ENCODE results near the gene PIGV. TPM values are rescaled to one million over a fixed set of nuclear protein-coding genes. Genes with fewer than 3 reads are reported as not detected.
"Not testable (repeated sequence)": the region's sequence is repeated elsewhere in the genome, so short reads cannot be mapped to it uniquely, and the experiment has no call there.

Gene PIGV
- total RNA-seq, 2 donors from 2014 or later = 13.5 to 22.9 TPM

GRCh38 chr1:26791626-26792025 is 3.9 kb downstream of the PIGV start:
- no peak for TF ChIP-seq CTCF (IDR thresholded peaks at IDR 0.05)
- ATAC-seq (ENCODE audit: insufficient number of reproducible peaks, low FRiP score, low read depth) (no peak), DNase-seq (ENCODE audit: low spot score) (no peak)
- no peak overlapping the region for H3K27ac ChIP-seq
- peaks cover 15% of the 10 kb centered on the region for H3K36me3 ChIP-seq
- no peak overlapping the region for H3K4me3 ChIP-seq
- peaks cover 7 to 14% of the 10 kb centered on the region in 2 donors for H3K4me1 ChIP-seq (ENCODE audit: control insufficient read depth in 1 of 2, low read depth in 2 of 2)
- H3K9me3 ChIP-seq = no peaks in the 10 kb centered on the region
- no peaks in the 10 kb centered on the region for H3K27me3 ChIP-seq (replicated peaks; ENCODE audit: insufficient read depth)

- no peak overlapping the region for H3K27ac ChIP-seq
- H3K36me3 ChIP-seq = peaks cover 18% of the 10 kb centered on the region
- no peak overlapping the region for H3K4me3 ChIP-seq
- no peaks in the 10 kb centered on the region for H3K27me3 ChIP-seq (replicated peaks; ENCODE audit: insufficient read depth)
- H3K9me3 ChIP-seq = no peaks in the 10 kb centered on the region
- peaks cover 0 to 6% of the 10 kb centered on the region in 2 donors for H3K4me1 ChIP-seq (ENCODE audit: control insufficient read depth in 1 of 2, low read depth in 2 of 2)
- DNase-seq (ENCODE audit: low spot score) (no peak), ATAC-seq (ENCODE audit: insufficient number of reproducible peaks, low FRiP score, low read depth) (no peak)
- no peak for TF ChIP-seq CTCF (IDR thresholded peaks at IDR 0.05)
Measured at GRCh38 chr1:26792924-26793323, 5.2 kb downstream of the PIGV start.

- no peak overlapping the region for H3K27ac ChIP-seq
- no peak for DNase-seq (ENCODE audit: low spot score)
- no peak for ATAC-seq (ENCODE audit: insufficient number of reproducible peaks, low FRiP score, low read depth)
- no peaks in the 10 kb centered on the region for H3K9me3 ChIP-seq
- no peak overlapping the region for H3K4me3 ChIP-seq
- no peak for TF ChIP-seq CTCF (IDR thresholded peaks at IDR 0.05)
- peaks cover 0 to 6% of the 10 kb centered on the region in 2 donors for H3K4me1 ChIP-seq (ENCODE audit: control insufficient read depth in 1 of 2, low read depth in 2 of 2)
- H3K36me3 ChIP-seq = peaks cover 18% of the 10 kb centered on the region
- H3K27me3 ChIP-seq (replicated peaks; ENCODE audit: insufficient read depth) = no peaks in the 10 kb centered on the region
Measured at GRCh38 chr1:26794391-26794790, 6.6 kb downstream of the PIGV start.

- no peaks in the 10 kb centered on the region for H3K27me3 ChIP-seq (replicated peaks; ENCODE audit: insufficient read depth)
- DNase-seq (ENCODE audit: low spot score) (no peak), ATAC-seq (ENCODE audit: insufficient number of reproducible peaks, low FRiP score, low read depth) (no peak)
- peaks cover 6 to 18% of the 10 kb centered on the region in 2 donors for H3K4me1 ChIP-seq (ENCODE audit: control insufficient read depth in 1 of 2, low read depth in 2 of 2)
- no peak for TF ChIP-seq CTCF (IDR thresholded peaks at IDR 0.05)
- no peaks in the 10 kb centered on the region for H3K9me3 ChIP-seq
- no peak overlapping the region for H3K4me3 ChIP-seq
- H3K36me3 ChIP-seq = peaks cover 18% of the 10 kb centered on the region
- H3K27ac ChIP-seq = no peak overlapping the region
Measured at GRCh38 chr1:26797627-26798026, 9.9 kb downstream of the PIGV start.

- DNase-seq (ENCODE audit: low spot score) = no peak
- ATAC-seq (ENCODE audit: insufficient number of reproducible peaks, low FRiP score, low read depth) = peak; percentile 54
- TF ChIP-seq CTCF (IDR thresholded peaks at IDR 0.05) = no peak
- H3K9me3 ChIP-seq = no peaks in the 10 kb centered on the region
- H3K27ac ChIP-seq = peak overlapping the region; percentile 25 to 55
- no peak overlapping the region for H3K4me3 ChIP-seq
- H3K36me3 ChIP-seq = peaks cover 10% of the 10 kb centered on the region
- no peaks in the 10 kb centered on the region for H3K27me3 ChIP-seq (replicated peaks; ENCODE audit: insufficient read depth)
- H3K4me1 ChIP-seq (ENCODE audit: control insufficient read depth in 1 of 2, low read depth in 2 of 2) = peaks cover 6 to 18% of the 10 kb centered on the region in 2 donors
Measured at GRCh38 chr1:26799479-26800142, 11.9 kb downstream of the PIGV start.

GRCh38 chr1:26803932-26804331 is 16.2 kb downstream of the PIGV start:
- not testable (repeated sequence) for ATAC-seq (ENCODE audit: insufficient number of reproducible peaks, low FRiP score, low read depth); H3K9me3 ChIP-seq; H3K4me3 ChIP-seq; H3K27ac ChIP-seq; H3K27me3 ChIP-seq (replicated peaks; ENCODE audit: insufficient read depth); H3K36me3 ChIP-seq; DNase-seq (ENCODE audit: low spot score)
- H3K4me1 ChIP-seq (ENCODE audit: control insufficient read depth in 1 of 2, low read depth in 2 of 2) = peaks cover 6 to 17% of the 10 kb centered on the region in 2 donors

Data from thoracic aorta (tissue), 2 donors.